NCI-H2107 treated with DMSO at 0.1 percent for 48 hours (cell line): ENCODE measurements around the gene ANKRD24.
"Not testable (repeated sequence)": the region's sequence is repeated elsewhere in the genome, so short reads cannot be mapped to it uniquely, and the experiment has no call there.

Source experiments
- DNase-seq: peaks from one replicate; lab custom pipeline; 2025; ENCODE audit not compliant: unreplicated experiment; lab: John Stamatoyannopoulos, UW

ANKRD24 gene

GRCh38 chr19:4182084-4182810 lies at the start of gene ANKRD24, which contains the start of gene SIRT6:
TSS of gene ANKRD24 (plus strand) at chr19:4182689. CDS start at chr19:4186426, 3,737 bp downstream.
TSS of gene SIRT6 (minus strand) at chr19:4182563. CDS start at chr19:4182539, 24 bp downstream.
- DNase-seq, result peak; percentile 65

GRCh38 chr19:4134351-4134750 lies 48.1 kb upstream of the ANKRD24 start:
- no peak for DNase-seq

GRCh38 chr19:4135386-4135785 lies 47.1 kb upstream of the ANKRD24 start:
- not testable (repeated sequence) for DNase-seq

GRCh38 chr19:4136680-4137088 lies 45.8 kb upstream of the ANKRD24 start:
- DNase-seq, result no peak

GRCh38 chr19:4138445-4138844 lies 44.0 kb upstream of the ANKRD24 start:
- no peak for DNase-seq

GRCh38 chr19:4139614-4140236 lies 42.8 kb upstream of the ANKRD24 start:
- DNase-seq, result peak; percentile 51

- peak; percentile 29 for DNase-seq
Observed at GRCh38 chr19:4140237-4140711, 42.2 kb upstream of the ANKRD24 start.

- DNase-seq, result not testable (repeated sequence)
Observed at GRCh38 chr19:4142916-4143315, 39.6 kb upstream of the ANKRD24 start.

GRCh38 chr19:4144666-4145249 lies 37.7 kb upstream of the ANKRD24 start:
- DNase-seq, result no peak

- no peak for DNase-seq
Observed at GRCh38 chr19:4149518-4150288, 32.8 kb upstream of the ANKRD24 start.

- DNase-seq, result no peak
Observed at GRCh38 chr19:4151623-4152022, 30.9 kb upstream of the ANKRD24 start.

GRCh38 chr19:4152241-4152998 lies 30.1 kb upstream of the ANKRD24 start:
- no peak for DNase-seq

GRCh38 chr19:4154571-4155312 lies 27.7 kb upstream of the ANKRD24 start:
- no peak for DNase-seq

- no peak for DNase-seq
Observed at GRCh38 chr19:4157164-4157563, 25.3 kb upstream of the ANKRD24 start.

- not testable (repeated sequence) for DNase-seq
Observed at GRCh38 chr19:4157971-4158370, 24.5 kb upstream of the ANKRD24 start.

GRCh38 chr19:4161415-4162077 lies 20.9 kb upstream of the ANKRD24 start:
- DNase-seq, result no peak

- no peak for DNase-seq
Observed at GRCh38 chr19:4164262-4164661, 18.2 kb upstream of the ANKRD24 start.

GRCh38 chr19:4171676-4172075 lies 10.8 kb upstream of the ANKRD24 start:
- no peak for DNase-seq

- DNase-seq, result no peak
Observed at GRCh38 chr19:4172861-4173473, 9.5 kb upstream of the ANKRD24 start.
